Measurements from ENCODE around the gene KIRREL3.

- TF ChIP-seq CTCF (IDR thresholded peaks at IDR 0.05) (no peak), POLR2A (IDR thresholded peaks at IDR 0.05; ENCODE audit: low read length) (no peak), RFX5 (IDR thresholded peaks at IDR 0.05) (no peak), RARB (CRISPR knock-in tag; IDR thresholded peaks at IDR 0.05) (no peak), CHD2 (IDR thresholded peaks at IDR 0.05; ENCODE audit: low read length, partially characterized antibody) (no peak)
These were observed 418.5 kb downstream of the KIRREL3 start for GRCh38 chr11:126581871-126582648.

All from A549 (cell line).